GM23248 (cell line): ENCODE results near the gene YDJC.

ENCODE experiments used
- EZH2 ChIP-seq: fragments of 200-600 bp; sonication (generic); IDR thresholded peaks from 2 replicates; pipeline ENCODE4 v1.6.1; 2018; ENCODE audit warnings: antibody characterized with exemption, mild to moderate bottlenecking; ENCODE audit not compliant: insufficient read depth, poor library complexity, severe bottlenecking
- EZH2phosphoT487 ChIP-seq: fragments of 200-600 bp; sonication (generic); IDR thresholded peaks from 2 replicates; pipeline ENCODE4 v1.6.1; 2018; ENCODE audit warnings: antibody characterized with exemption, moderate library complexity, mild to moderate bottlenecking, low read depth; ENCODE audit not compliant: insufficient read depth

DNA sequence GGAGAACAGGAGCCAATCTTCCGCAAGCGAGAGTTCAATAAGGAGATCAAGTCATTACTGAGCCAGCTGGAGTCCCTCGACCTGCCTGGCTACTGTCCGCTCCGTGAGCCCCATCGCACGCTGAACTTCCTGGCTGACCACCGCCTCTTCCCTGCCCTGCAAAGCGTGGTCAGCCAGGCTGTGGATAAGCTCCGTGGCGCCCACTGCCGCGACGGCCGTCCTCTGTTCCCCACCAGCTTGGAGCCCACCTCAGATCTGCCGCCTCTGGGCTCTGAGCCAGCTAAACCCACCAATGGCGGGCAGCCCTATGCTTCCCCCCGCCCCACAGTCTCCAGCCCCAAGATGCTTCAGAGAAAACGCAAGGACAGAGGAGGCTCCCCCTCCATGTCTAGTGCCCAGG is 5.0 kb upstream of the YDJC start:
- TF ChIP-seq EZH2 (no peak), EZH2phosphoT487 (no peak)
